HFF-Myc (cell line): ENCODE measurements around the gene ANKRD55.
"Not testable (repeated sequence)": the region's sequence is repeated elsewhere in the genome, so short reads cannot be mapped to it uniquely, and the experiment has no call there.

ENCODE experiments used
- DNase-seq: peaks from one replicate; pipeline ENCODE4 v3.0.0-alpha.2; 2011; ENCODE audit warnings: low read depth; ENCODE audit errors: extremely low read depth
- H3K4me3 ChIP-seq: replicated peaks from 2 replicates; pipeline ENCODE4 v1.5.1; 2011; ENCODE audit warnings: low read depth, mild to moderate bottlenecking, control low read depth, low read length
- CTCF ChIP-seq: IDR thresholded peaks from 2 replicates; pipeline ENCODE4 v1.5.1; 2012; ENCODE audit warnings: mild to moderate bottlenecking, low read depth, low read length, control low read depth; ENCODE audit errors: missing control alignments

ANKRD55 gene

GRCh38 chr5:56080375-56081052 is 152.6 kb downstream of the ANKRD55 start:
- DNase-seq, result no peak
- H3K4me3 ChIP-seq, result no peak overlapping the region
- no peak for TF ChIP-seq CTCF

GRCh38 chr5:56079157-56079500 is 154.0 kb downstream of the ANKRD55 start:
- not testable (repeated sequence) for H3K4me3 ChIP-seq, DNase-seq

- TF ChIP-seq CTCF, result no peak
- no peak overlapping the region for H3K4me3 ChIP-seq
- DNase-seq, result no peak
Measured at GRCh38 chr5:56078278-56079156, 154.6 kb downstream of the ANKRD55 start.

- DNase-seq, result no peak
- no peak overlapping the region for H3K4me3 ChIP-seq
- no peak for TF ChIP-seq CTCF
Measured at GRCh38 chr5:56077796-56078233, 155.3 kb downstream of the ANKRD55 start.

- TF ChIP-seq CTCF, result no peak
- H3K4me3 ChIP-seq, result no peak overlapping the region
- DNase-seq, result no peak
Measured at GRCh38 chr5:56076486-56076885, 156.6 kb downstream of the ANKRD55 start.

- H3K4me3 ChIP-seq, result no peak overlapping the region
- DNase-seq, result peak; percentile 85
- TF ChIP-seq CTCF, result no peak
Measured at GRCh38 chr5:56075361-56075760, 157.8 kb downstream of the ANKRD55 start.
